CD4-positive, CD25-positive, alpha-beta regulatory T cell (primary cell): Measurements from ENCODE around the gene ADD1. TPM values are rescaled to one million over a fixed set of nuclear protein-coding genes. Genes with fewer than 3 reads are reported as not detected.

Source experiments
- ATAC-seq, 2 donors: fragments of 150-1000 bp; cut with Tn5 transposase; one replicate each; pipeline ENCODE4 v1.10.0; 2021; ENCODE audit warnings: low read depth in 2 of 2, moderate number of reproducible peaks in 2 of 2, moderate library complexity in 1 of 2
- DNase-seq, 3 donors: peaks; one replicate each; pipeline versions ENCODE4 v3.0.0 to v3.0.0-alpha.2; 2012 to 2022; ENCODE audit warnings: mixed read lengths in 1 of 3
- H3K27ac ChIP-seq: one replicate; pipeline ENCODE4 v1.7.0; 2013; ENCODE audit warnings: mild to moderate bottlenecking, low read length; ENCODE audit not compliant: insufficient read depth, poor library complexity, severe bottlenecking
- H3K27me3 ChIP-seq: one replicate; pipeline ENCODE4 v1.7.0; 2013; ENCODE audit warnings: low read length; ENCODE audit not compliant: control insufficient read depth, insufficient read depth
- H3K36me3 ChIP-seq: one replicate; pipeline ENCODE4 v1.7.0; 2013; ENCODE audit warnings: mild to moderate bottlenecking, low read length, moderate library complexity; ENCODE audit not compliant: control insufficient read depth, insufficient read depth
- H3K4me1 ChIP-seq: 2 replicates; pipeline ENCODE4 v1.7.0; 2013; ENCODE audit warnings: mild to moderate bottlenecking, low read length; ENCODE audit not compliant: insufficient read depth, control insufficient read depth, poor library complexity, severe bottlenecking
- H3K4me3 ChIP-seq: one replicate; pipeline ENCODE4 v1.7.0; 2013; ENCODE audit warnings: low read depth, mild to moderate bottlenecking, low read length, moderate library complexity
- H3K9me3 ChIP-seq, 2 experiments: 1 replicate in 1 of 2; 2 replicates in 1 of 2; pipeline ENCODE4 v1.7.0; 2013; ENCODE audit warnings: low read length in 2 of 2, mild to moderate bottlenecking in 1 of 2, moderate library complexity in 1 of 2; ENCODE audit not compliant: control insufficient read depth in 2 of 2
- H3K27ac Mint-ChIP-seq, 3 donors: one replicate each; pipeline ENCODE4 v1.8.0; 2020 to 2022; ENCODE audit warnings: mild to moderate bottlenecking in 3 of 3, mixed read lengths in 3 of 3, moderate library complexity in 2 of 3
- H3K27me3 Mint-ChIP-seq: one replicate; pipeline ENCODE4 v1.8.0; 2022; ENCODE audit warnings: mild to moderate bottlenecking, mixed read lengths
- H3K36me3 Mint-ChIP-seq: one replicate; pipeline ENCODE4 v1.8.0; 2020; ENCODE audit warnings: mixed read lengths
- H3K4me1 Mint-ChIP-seq, 4 donors: one replicate each; pipeline ENCODE4 v1.8.0; 2020 to 2022; ENCODE audit warnings: mixed read lengths in 4 of 4, mild to moderate bottlenecking in 1 of 4
- H3K4me3 Mint-ChIP-seq, 4 donors: one replicate each; pipeline ENCODE4 v1.8.0; 2020 to 2022; ENCODE audit warnings: mild to moderate bottlenecking in 4 of 4, mixed read lengths in 4 of 4, moderate library complexity in 3 of 4
- H3K9me3 Mint-ChIP-seq, 7 donors: one replicate each; pipeline ENCODE4 v1.8.0; 2020 to 2022; ENCODE audit warnings: mixed read lengths in 7 of 7, mild to moderate bottlenecking in 3 of 7, moderate library complexity in 2 of 7
- polyA plus RNA-seq, 4 donors: library from polyadenylated mRNA; unstranded; fragments of 300-500 nt; fragmentation: Illumina TruSeq; gene quantifications; one replicate each; pipeline ENCODE4 v1.2.3, GENCODE V29; 2021
- total RNA-seq: library from RNA; stranded (reverse); gene quantifications from one replicate; pipeline ENCODE4 v1.2.3, GENCODE V29; 2022

ADD1 gene
- total and polyA plus RNA-seq, 5 donors from 2014 or later, result 142 to 242 (median 146) TPM

- no peaks in the 10 kb centered on the region for H3K27me3 ChIP-seq
- no peak overlapping the region for H3K4me3 ChIP-seq
- H3K9me3 Mint-ChIP-seq, result no peaks in the 10 kb centered on the region
- no peaks in the 10 kb centered on the region for H3K9me3 ChIP-seq
- H3K27ac ChIP-seq, result no peak overlapping the region
- no peaks in the 10 kb centered on the region for H3K36me3 Mint-ChIP-seq
- no peaks in the 10 kb centered on the region for H3K36me3 ChIP-seq
- H3K4me1 ChIP-seq, result peaks cover 37% of the 10 kb centered on the region
- no peak overlapping the region for H3K4me3 Mint-ChIP-seq
- DNase-seq (no peak), ATAC-seq (no peak)
- H3K27me3 Mint-ChIP-seq, result no peaks in the 10 kb centered on the region
- peak overlapping the region; percentile 68 to 98 (median 79) for H3K27ac Mint-ChIP-seq
- peaks cover 5 to 45% (median 25%) of the 10 kb centered on the region in 4 donors for H3K4me1 Mint-ChIP-seq
These were observed 33.3 kb upstream of the ADD1 start for GRCh38 chr4:2810388-2810787.

- Histone ChIP-seq H3K9me3 (no peaks in the 10 kb centered on the region), H3K4me3 (peak overlapping the region; percentile 55), H3K27ac (peak overlapping the region; percentile 87), H3K4me1 (peaks cover 50% of the 10 kb centered on the region), H3K27me3 (no peaks in the 10 kb centered on the region), H3K36me3 (no peaks in the 10 kb centered on the region)
- H3K4me3 Mint-ChIP-seq, result peak overlapping the region; percentile 95 to 98 (median 96)
- ATAC-seq (peak; percentile 67 to 70), DNase-seq (peak; percentile 52 to 86 (median 59))
- peak overlapping the region; percentile 96 to 99 (median 99) for H3K27ac Mint-ChIP-seq
- no peaks in the 10 kb centered on the region for H3K27me3 Mint-ChIP-seq
- peaks cover 5 to 61% (median 38%) of the 10 kb centered on the region in 4 donors for H3K4me1 Mint-ChIP-seq
- H3K36me3 Mint-ChIP-seq, result no peaks in the 10 kb centered on the region
- no peaks in the 10 kb centered on the region for H3K9me3 Mint-ChIP-seq
These were observed 31.6 kb upstream of the ADD1 start for GRCh38 chr4:2811830-2812611.

DNA sequence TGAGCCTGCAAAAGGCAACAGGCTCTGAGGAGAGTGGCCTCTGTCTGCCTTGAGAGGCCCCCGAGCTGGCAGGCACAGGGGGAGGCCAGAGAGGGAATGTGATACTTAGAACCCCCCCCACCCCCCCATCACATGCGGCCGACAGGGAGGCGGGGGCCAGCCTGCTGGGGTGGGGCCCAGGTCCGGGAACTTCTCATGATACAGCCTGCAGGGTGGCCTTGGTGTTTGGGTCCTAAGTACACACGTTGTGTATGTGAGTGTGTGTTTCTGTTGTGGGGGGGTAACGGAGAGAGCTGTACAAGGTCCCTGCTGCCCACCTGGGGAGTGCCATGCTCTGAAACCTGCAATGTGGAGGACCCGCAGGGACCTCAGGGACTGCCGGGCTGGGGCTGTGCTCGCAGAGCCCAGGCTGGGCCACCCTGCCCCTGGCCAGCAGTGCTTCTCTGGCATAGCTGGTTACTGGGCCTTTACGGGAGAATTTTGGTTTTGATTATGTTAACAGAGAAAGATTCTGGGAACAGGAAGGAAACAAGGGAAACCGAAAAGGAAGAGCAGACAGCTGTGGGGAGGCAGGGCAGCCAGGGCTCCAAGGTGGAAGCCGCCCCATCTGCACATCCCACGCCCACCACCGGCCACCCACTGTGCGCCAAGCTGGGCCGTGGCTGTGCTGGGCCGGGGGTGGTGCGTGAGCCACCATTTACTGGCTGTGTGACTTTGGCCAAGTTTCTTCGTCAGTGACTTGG lies 30.9 kb upstream of the ADD1 start:
- Mint-ChIP-seq H3K36me3 (no peaks in the 10 kb centered on the region), H3K4me3 (peak overlapping the region; percentile 95 to 98 (median 96)), H3K27ac (peak overlapping the region; percentile 61 to 99 (median 96)), H3K27me3 (no peaks in the 10 kb centered on the region), H3K4me1 (peaks cover 5 to 63% (median 42%) of the 10 kb centered on the region in 4 donors), H3K9me3 (no peaks in the 10 kb centered on the region)
- DNase-seq (peak in 1 of 3 donors; percentile 27), ATAC-seq (peak in 1 of 2 donors; percentile 12)
- Histone ChIP-seq H3K27ac (peak overlapping the region; percentile 87), H3K27me3 (no peaks in the 10 kb centered on the region), H3K36me3 (no peaks in the 10 kb centered on the region), H3K4me1 (peaks cover 57% of the 10 kb centered on the region), H3K9me3 (no peaks in the 10 kb centered on the region), H3K4me3 (peak overlapping the region; percentile 85)

DNA sequence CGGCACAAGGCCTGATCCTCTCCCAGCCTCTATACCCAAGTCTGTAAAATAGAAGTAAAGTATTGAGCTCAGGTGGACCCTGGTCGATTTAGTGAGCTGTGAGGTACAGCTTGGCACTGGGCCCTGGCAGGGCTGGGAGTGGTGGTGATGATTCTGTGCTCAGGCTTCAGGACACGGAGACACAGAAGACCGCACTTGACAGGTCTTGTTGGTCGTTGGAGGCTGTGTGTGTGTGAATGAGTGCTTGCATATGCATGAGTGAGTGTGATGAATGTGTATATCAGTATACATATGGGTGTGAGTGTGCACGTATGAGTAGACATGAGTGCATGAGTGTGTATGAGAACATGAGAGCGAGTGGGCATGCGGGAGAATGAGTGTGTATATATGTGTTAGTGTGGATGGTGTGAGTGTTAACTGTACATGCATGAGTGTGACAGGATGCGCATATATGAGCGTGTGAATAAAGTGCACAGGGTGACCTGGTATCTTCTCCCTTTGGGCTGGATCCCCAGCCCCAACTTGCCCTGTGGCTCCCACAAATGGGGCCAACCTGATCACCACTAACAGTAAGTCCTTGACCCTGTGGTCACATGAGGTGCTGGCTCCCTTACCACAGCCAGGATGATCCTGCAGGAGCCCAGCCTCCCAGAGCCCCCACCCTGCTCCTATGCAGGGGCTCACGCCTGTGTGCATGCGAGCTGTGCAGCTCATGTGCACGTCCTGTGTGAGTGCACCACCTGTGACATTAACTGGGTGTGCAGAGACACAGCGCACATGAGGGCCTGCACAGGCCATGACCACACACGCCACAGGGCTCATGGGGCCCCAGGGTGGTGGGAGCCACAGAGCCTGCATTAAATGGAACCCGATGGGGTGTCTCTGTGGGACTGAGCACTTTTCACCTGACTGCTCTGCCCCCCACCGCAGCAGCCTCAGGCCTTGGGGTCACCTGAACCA lies 29.9 kb upstream of the ADD1 start:
- Mint-ChIP-seq H3K4me3 (peak overlapping the region; percentile 88 to 98 (median 96)), H3K4me1 (peaks cover 5 to 63% (median 42%) of the 10 kb centered on the region in 4 donors), H3K27ac (peak overlapping the region; percentile 61 to 99 (median 96)), H3K9me3 (no peaks in the 10 kb centered on the region), H3K36me3 (no peaks in the 10 kb centered on the region), H3K27me3 (no peaks in the 10 kb centered on the region)
- Histone ChIP-seq H3K4me1 (peaks cover 62% of the 10 kb centered on the region), H3K9me3 (no peaks in the 10 kb centered on the region), H3K27ac (peak overlapping the region; percentile 87), H3K36me3 (no peaks in the 10 kb centered on the region), H3K4me3 (peak overlapping the region; percentile 85), H3K27me3 (no peaks in the 10 kb centered on the region)
- DNase-seq (no peak), ATAC-seq (no peak)

DNA sequence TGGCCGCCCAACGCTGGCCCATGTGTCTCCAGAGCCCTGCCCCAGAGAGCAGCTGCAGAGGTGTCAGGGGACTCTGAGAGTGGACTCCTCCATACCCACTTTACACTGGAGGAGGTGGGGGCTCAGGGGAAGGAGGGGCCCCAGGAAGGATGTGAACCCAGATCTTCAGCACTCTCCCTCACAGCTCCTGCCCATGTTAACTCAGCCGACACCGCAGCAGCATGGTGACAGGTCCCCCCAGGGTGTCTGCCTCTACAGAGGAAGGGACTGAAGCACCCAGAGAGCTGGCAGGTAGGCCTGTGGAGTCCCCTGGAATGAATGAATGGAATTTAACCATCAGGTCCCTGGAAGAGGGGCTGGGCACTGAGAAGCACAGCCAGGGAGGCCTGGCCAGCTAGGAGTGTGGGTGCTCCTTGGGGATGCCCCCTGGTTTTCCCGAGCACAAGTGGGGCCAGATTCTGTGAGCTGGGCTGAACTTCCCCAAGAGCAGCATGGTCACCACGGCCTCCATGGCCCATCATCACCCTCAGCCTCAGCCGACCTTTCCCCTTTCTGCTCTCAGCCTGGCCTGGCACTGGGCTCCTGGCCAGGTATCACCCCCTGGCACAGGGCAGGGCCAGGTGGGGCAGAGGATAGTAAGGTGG lies 28.9 kb upstream of the ADD1 start:
- Histone ChIP-seq H3K4me3 (no peak overlapping the region), H3K4me1 (peaks cover 70% of the 10 kb centered on the region), H3K36me3 (no peaks in the 10 kb centered on the region), H3K27ac (peak overlapping the region; percentile 41), H3K9me3 (no peaks in the 10 kb centered on the region), H3K27me3 (no peaks in the 10 kb centered on the region)
- no peaks in the 10 kb centered on the region for H3K9me3 Mint-ChIP-seq
- H3K4me3 Mint-ChIP-seq, result peak overlapping the region; percentile 88 to 98 (median 96)
- H3K36me3 Mint-ChIP-seq, result no peaks in the 10 kb centered on the region
- H3K27ac Mint-ChIP-seq, result peak overlapping the region; percentile 43 to 99 (median 96)
- ATAC-seq (no peak), DNase-seq (no peak)
- no peaks in the 10 kb centered on the region for H3K27me3 Mint-ChIP-seq
- H3K4me1 Mint-ChIP-seq, result peaks cover 5 to 73% (median 48%) of the 10 kb centered on the region in 4 donors

DNA sequence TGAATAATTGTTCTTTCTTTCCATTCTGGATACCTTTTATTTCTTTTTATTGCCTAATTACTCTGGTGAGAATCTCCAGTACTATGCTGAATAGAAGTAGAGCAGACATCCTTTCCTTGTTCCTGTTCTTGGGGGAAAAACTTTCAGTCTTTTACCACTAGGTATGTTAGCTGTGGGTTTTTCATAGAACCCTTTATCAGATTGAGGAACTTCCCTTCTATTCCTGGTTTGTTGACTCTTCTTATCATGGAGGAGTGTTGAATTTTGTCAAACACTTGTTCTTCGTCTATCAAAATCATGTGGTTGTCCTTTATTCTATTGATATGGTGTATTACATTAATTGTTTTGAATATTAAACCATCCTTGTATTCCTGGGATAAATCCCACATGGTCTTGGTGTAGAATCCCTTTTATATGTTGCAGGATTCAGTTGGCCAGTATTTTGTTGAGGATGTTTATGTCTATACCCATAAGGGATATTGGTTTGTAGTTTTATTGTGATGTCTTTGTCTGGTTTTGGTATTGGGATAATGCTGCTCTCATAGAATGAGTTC lies 27.2 kb upstream of the ADD1 start:
- DNase-seq (no peak), ATAC-seq (no peak)
- H3K36me3 ChIP-seq, result peaks cover 8% of the 10 kb centered on the region
- H3K27ac ChIP-seq, result peak overlapping the region; percentile 1
- no peaks in the 10 kb centered on the region for H3K9me3 Mint-ChIP-seq
- H3K27me3 Mint-ChIP-seq, result no peaks in the 10 kb centered on the region
- H3K4me1 Mint-ChIP-seq, result peaks cover 5 to 76% (median 45%) of the 10 kb centered on the region in 4 donors
- no peaks in the 10 kb centered on the region for H3K36me3 Mint-ChIP-seq
- peak overlapping the region; percentile 83 to 92 (median 90) for H3K4me3 Mint-ChIP-seq
- H3K4me3 ChIP-seq, result no peak overlapping the region
- no peaks in the 10 kb centered on the region for H3K27me3 ChIP-seq
- H3K27ac Mint-ChIP-seq, result peak overlapping the region; percentile 83 to 90 (median 89)
- H3K4me1 ChIP-seq, result peaks cover 65% of the 10 kb centered on the region
- H3K9me3 ChIP-seq, result no peaks in the 10 kb centered on the region
